IMR-90 (cell line): ENCODE data around the gene MCTP2. TPM values are rescaled to one million over a fixed set of nuclear protein-coding genes. Genes with fewer than 3 reads are reported as not detected.

ENCODE experiments used
- ATAC-seq: fragments of 200-7000 bp; cut with Tn5 transposase; 2 replicates; pipeline ENCODE4 v1.9.1; 2020; ENCODE audit warnings: low read depth, mild to moderate bottlenecking, moderate library complexity
- BruUV-seq: library from RNA; stranded (reverse); fragments of 400-500 nt; replicated peaks from 2 replicates; lab custom pipeline; 2021; lab: Mats Ljungman, UMichigan
- CTCF ChIA-PET: fragments of 300-600 bp; formaldehyde crosslinking; extraction: SDS; loops from one replicate; lab custom pipeline; 2021; ENCODE audit warnings: antibody characterized with exemption; lab: Yijun Ruan, JAX
- POLR2A ChIA-PET: fragments of 300-600 bp; sonication (Branson Sonifier 250); formaldehyde crosslinking; loops from one replicate; lab custom pipeline; 2022; ENCODE audit warnings: antibody characterized with exemption; ENCODE audit not compliant: unreplicated experiment; lab: Charles Lee
- DNase-seq: peaks from one replicate; pipeline ENCODE4 v3.0.0; 2013
- H2AFZ ChIP-seq: replicated peaks from 2 replicates; pipeline ENCODE3; 2013; ENCODE audit warnings: low read length, mild to moderate bottlenecking; ENCODE audit not compliant: poor library complexity
- H2AK5ac ChIP-seq: 2 replicates; pipeline ENCODE4 v1.6.1; 2013; ENCODE audit warnings: low read depth, low read length, inconsistent platforms
- H2AK9ac ChIP-seq: replicated peaks from 2 replicates; pipeline ENCODE3; 2013; ENCODE audit warnings: mild to moderate bottlenecking, low read depth, low read length, moderate library complexity; ENCODE audit not compliant: poor library complexity
- H2BK120ac ChIP-seq: 2 replicates; pipeline ENCODE4 v1.6.1; 2013; ENCODE audit warnings: low read depth, low read length, inconsistent platforms
- H2BK15ac ChIP-seq: 3 replicates; pipeline ENCODE4 v1.6.1; 2013; ENCODE audit warnings: low read depth, low read length, inconsistent platforms
- H2BK20ac ChIP-seq: 2 replicates; pipeline ENCODE4 v1.6.1; 2013; ENCODE audit warnings: low read depth, mild to moderate bottlenecking, inconsistent platforms, low read length, moderate library complexity
- H2BK5ac ChIP-seq: 2 replicates; pipeline ENCODE4 v1.6.1; 2013; ENCODE audit warnings: mild to moderate bottlenecking, low read depth, low read length, inconsistent platforms; ENCODE audit not compliant: poor library complexity, severe bottlenecking
- H3K14ac ChIP-seq: replicated peaks from 2 replicates; pipeline ENCODE4 v1.6.1; 2013; ENCODE audit warnings: low read depth, low read length, inconsistent platforms
- H3K18ac ChIP-seq: 2 replicates; pipeline ENCODE4 v1.6.1; 2013; ENCODE audit warnings: low read depth, low read length, control low read depth
- H3K23ac ChIP-seq: 2 replicates; pipeline ENCODE4 v1.6.1; 2013; ENCODE audit warnings: low read depth, low read length, inconsistent platforms
- H3K27ac ChIP-seq: 2 replicates; pipeline ENCODE4 v1.5.1; 2013; ENCODE audit warnings: mild to moderate bottlenecking, control low read depth, low read length; ENCODE audit not compliant: insufficient read depth
- H3K27me3 ChIP-seq: 2 replicates; pipeline ENCODE4 v1.6.1; 2013; ENCODE audit warnings: low read length; ENCODE audit not compliant: control insufficient read depth, insufficient read depth
- H3K36me3 ChIP-seq: 2 replicates; pipeline ENCODE4 v1.6.1; 2013; ENCODE audit warnings: low read length, mixed read lengths; ENCODE audit not compliant: control insufficient read depth, insufficient read depth
- H3K4ac ChIP-seq: 2 replicates; pipeline ENCODE4 v1.6.1; 2013; ENCODE audit warnings: low read depth, low read length, inconsistent platforms
- H3K4me1 ChIP-seq: 2 replicates; pipeline ENCODE4 v1.6.1; 2013; ENCODE audit warnings: low read length, mixed read lengths; ENCODE audit not compliant: control insufficient read depth, insufficient read depth
- H3K4me2 ChIP-seq: 2 replicates; pipeline ENCODE4 v1.6.1; 2013; ENCODE audit warnings: low read depth, mild to moderate bottlenecking, control low read depth, low read length, moderate library complexity
- H3K4me3 ChIP-seq: 2 replicates; pipeline ENCODE4 v1.5.1; 2013; ENCODE audit warnings: low read depth, mild to moderate bottlenecking, control low read depth, low read length, moderate library complexity; ENCODE audit not compliant: insufficient read depth
- H3K56ac ChIP-seq: 2 replicates; pipeline ENCODE4 v1.6.1; 2013; ENCODE audit warnings: low read length, inconsistent platforms; ENCODE audit not compliant: insufficient read depth; ENCODE audit errors: extremely low read depth
- H3K79me1 ChIP-seq, 2 experiments: 2 replicates each; pipeline ENCODE4 v1.6.1; 2013; ENCODE audit warnings: low read length in 2 of 2, inconsistent platforms in 1 of 2, low read depth in 1 of 2
- H3K9ac ChIP-seq: 2 replicates; pipeline ENCODE4 v1.6.1; 2013; ENCODE audit warnings: low read depth, low read length, control low read depth
- H3K9me1 ChIP-seq: 2 replicates; pipeline ENCODE4 v1.6.1; 2013; ENCODE audit warnings: low read length, inconsistent platforms; ENCODE audit not compliant: insufficient read depth
- H3K9me3 ChIP-seq: 2 replicates; pipeline ENCODE4 v1.6.1; 2013; ENCODE audit warnings: low read length; ENCODE audit not compliant: control insufficient read depth, insufficient read depth
- H4K20me1 ChIP-seq: 2 replicates; pipeline ENCODE4 v1.6.1; 2013; ENCODE audit warnings: low read length, inconsistent platforms; ENCODE audit not compliant: insufficient read depth
- H4K5ac ChIP-seq: 2 replicates; pipeline ENCODE4 v1.6.1; 2013; ENCODE audit warnings: mild to moderate bottlenecking, low read depth, low read length, control low read depth
- H4K8ac ChIP-seq, 2 experiments: 2 replicates each; pipeline ENCODE4 v1.6.1; 2013; ENCODE audit warnings: low read depth in 2 of 2, low read length in 2 of 2, control low read depth in 1 of 2, inconsistent platforms in 1 of 2
- H4K91ac ChIP-seq: 2 replicates; pipeline ENCODE4 v1.6.1; 2013; ENCODE audit warnings: low read depth, low read length, inconsistent platforms; ENCODE audit not compliant: insufficient read depth
- CHD1 ChIP-seq: IDR thresholded peaks from 2 replicates; pipeline ENCODE4 v1.6.1; 2012; ENCODE audit warnings: low read depth, low read length, improper control_type of control experiment
- CTCF ChIP-seq: conservative IDR thresholded peaks from 2 replicates; pipeline ENCODE4 v1.5.1; 2012; ENCODE audit warnings: mild to moderate bottlenecking, low read depth, low read length, improper control_type of control experiment
- MAFK ChIP-seq: IDR thresholded peaks from 2 replicates; pipeline ENCODE4 v1.6.1; 2012; ENCODE audit warnings: low read depth, low read length, improper control_type of control experiment
- MAZ ChIP-seq: IDR thresholded peaks from 2 replicates; pipeline ENCODE4 v1.6.1; 2012; ENCODE audit warnings: low read depth, mild to moderate bottlenecking, low read length, improper control_type of control experiment, moderate library complexity, borderline replicate concordance
- WGBS, 2 experiments: methylation state at CpG; one replicate each; pipeline versions ENCODE4 v1.1.5 to v1.1.7; 2013; ENCODE audit warnings: missing lambda C conversion rate in 2 of 2; ENCODE audit not compliant: insufficient read length in 1 of 2; ENCODE audit errors: extremely low coverage in 2 of 2; 5-methylcytosine and 5-hydroxymethylcytosine counted together
- dilution Hi-C: fragments of 300-500 bp; cut with HindIII; formaldehyde crosslinking; loops from one replicate; pipeline ENCODE4 v1.14.3; 2018; ENCODE audit warnings: low sequenced_read_pairs; ENCODE audit not compliant: unreplicated experiment
- in situ Hi-C: fragments of 300-500 bp; cut with MboI; formaldehyde crosslinking; loops from 3 replicates; pipeline ENCODE4 v1.14.3; 2019; ENCODE audit warnings: low sequenced_read_pairs, inconsistent platforms, mixed read lengths
- intact Hi-C: fragments of 100-400 bp; cut with micrococcal nuclease; formaldehyde crosslinking; loops from 2 replicates; pipeline ENCODE4 v1.10.0; 2022
- polyA plus RNA-seq, 3 experiments: library from polyadenylated mRNA; depleted of rRNA; stranded (reverse); fragments of >200 nt; gene quantifications; 2 replicates each; pipeline ENCODE4 v1.2.3, GENCODE V29; 2012; ENCODE audit warnings: low replicate concordance in 1 of 3
- total RNA-seq: library from RNA; depleted of rRNA; stranded (reverse); fragments of >200 nt; gene quantifications from 2 replicates; pipeline ENCODE4 v1.2.3, GENCODE V29; 2012

Gene MCTP2
- total and polyA plus RNA-seq, 2 of the 4 experiments (the other 2 are of a cell fraction), result 5.1 to 9.9 TPM

DNA sequence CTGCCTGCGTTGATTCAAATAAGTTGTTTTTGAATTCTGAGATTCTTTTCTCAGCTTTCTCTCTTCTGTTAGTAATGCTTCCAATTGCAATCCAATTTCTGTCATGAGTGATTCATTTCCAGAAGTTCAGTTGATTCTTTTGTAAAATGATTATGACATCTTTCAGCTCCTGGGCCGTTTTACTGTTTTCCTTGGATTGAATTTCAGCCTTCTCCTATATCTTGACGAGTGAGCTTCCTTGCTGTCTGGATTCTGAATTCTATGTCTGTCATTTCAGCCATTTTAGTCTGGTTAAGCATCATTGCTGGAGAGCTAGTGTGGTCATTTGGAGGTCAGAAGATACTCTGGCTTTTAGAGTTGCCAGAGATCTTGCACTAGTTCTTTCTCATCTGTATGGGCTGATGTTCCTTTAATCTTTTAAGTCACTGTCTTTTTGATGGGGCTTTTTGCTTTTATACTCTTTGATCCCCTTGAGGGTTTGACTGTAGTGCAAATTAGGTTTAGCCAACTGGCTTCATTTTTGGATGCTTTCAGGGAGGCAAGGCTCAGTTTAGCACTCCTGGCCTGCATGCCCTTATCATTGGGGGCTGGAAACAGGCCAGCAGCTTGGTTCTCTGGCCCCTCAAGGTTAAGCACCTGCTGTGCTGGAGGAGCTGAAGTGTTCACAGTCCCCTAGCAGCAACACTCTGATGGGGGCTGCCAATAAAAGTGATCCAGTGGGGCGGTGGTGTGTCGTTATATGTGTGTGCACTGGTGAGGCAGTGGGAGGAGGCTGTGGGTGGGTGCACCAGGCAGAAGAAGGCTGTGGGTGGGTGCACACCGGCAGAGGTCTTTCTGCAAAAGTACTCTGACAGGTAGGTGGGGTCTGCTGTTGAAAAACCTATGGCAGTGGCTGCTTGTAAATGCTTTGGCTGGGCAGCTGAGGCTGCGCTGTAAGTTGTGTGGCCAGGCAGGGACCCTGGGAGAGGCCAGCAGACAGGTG, 51.2 kb downstream of the MCTP2 start:
- Histone ChIP-seq H3K23ac (no peak overlapping the region), H2AFZ (no peak overlapping the region), H3K27me3 (no peaks in the 10 kb centered on the region), H3K36me3 (no peaks in the 10 kb centered on the region), H3K79me1 (no peaks in the 10 kb centered on the region; a peak in 1 of 4 replicates), H2BK120ac (no peak overlapping the region), H3K4me1 (no peaks in the 10 kb centered on the region), H3K9ac (no peak overlapping the region), H4K91ac (no peak overlapping the region), H3K56ac (no peak overlapping the region), H2BK20ac (no peak overlapping the region), H3K27ac (no peak overlapping the region), H2AK5ac (no peak overlapping the region), H2AK9ac (no peak overlapping the region), H4K8ac (no peak overlapping the region), H3K4ac (no peak overlapping the region), H2BK5ac (no peak overlapping the region), H3K4me3 (no peak overlapping the region), H3K18ac (no peak overlapping the region), H4K20me1 (no peaks in the 10 kb centered on the region), H3K4me2 (no peak overlapping the region), H3K9me1 (no peaks in the 10 kb centered on the region), H4K5ac (no peak overlapping the region), H3K14ac (no peak overlapping the region), H3K9me3 (no peaks in the 10 kb centered on the region), H2BK15ac (no peak overlapping the region)
- intact Hi-C loops, result no loop called here
- CTCF ChIA-PET, result no interaction called here
- POLR2A ChIA-PET, result no interaction called here
- 81% methylated on average over 2 of the region's 7 CpGs; no CpG with 5 or more reads in 1 of the 2 experiments for WGBS, 2 experiments
- ATAC-seq (no peak), DNase-seq (no peak)
- TF ChIP-seq CTCF, result no peak
- TF ChIP-seq MAZ, result no peak
- no peak for TF ChIP-seq MAFK
- no peak for TF ChIP-seq CHD1
- dilution Hi-C loops, result no loop called here
- no TSS peak for BruUV-seq
- in situ Hi-C loops, result no loop called here
